GM20431 (cell line): ENCODE measurements around the gene FDXACB1.

Experiments used
- in situ Hi-C: fragments of 300-500 bp; cut with MseI, MboI; formaldehyde crosslinking; loops from one replicate; pipeline ENCODE4 v1.15.0; 2020; ENCODE audit warnings: low sequenced_read_pairs; ENCODE audit not compliant: unreplicated experiment

Gene FDXACB1

GRCh38 chr11:111846636-111847035 is 32.3 kb downstream of the FDXACB1 start:
- in situ Hi-C loops: loop anchor here (10.0 kb wide), 1 partner anchor 262 kb away; no protein-coding TSS in a partner anchor

GRCh38 chr11:111846063-111846462 is 32.9 kb downstream of the FDXACB1 start:
- in situ Hi-C loops: loop anchor here (10.0 kb wide), 1 partner anchor 261 kb away; no protein-coding TSS in a partner anchor

GRCh38 chr11:111845276-111846028 is 33.5 kb downstream of the FDXACB1 start:
- in situ Hi-C loops: loop anchor here (10.0 kb wide), 1 partner anchor 261 kb away; no protein-coding TSS in a partner anchor

GRCh38 chr11:111843661-111844060 is 35.3 kb downstream of the FDXACB1 start:
- in situ Hi-C loops: loop anchor here (10.0 kb wide), 1 partner anchor 259 kb away; no protein-coding TSS in a partner anchor

- in situ Hi-C loops: loop anchor here (10.0 kb wide), 1 partner anchor 257 kb away; no protein-coding TSS in a partner anchor
These were observed 37.5 kb downstream of the FDXACB1 start for GRCh38 chr11:111841370-111842053.

- in situ Hi-C loops: loop anchor here (10.0 kb wide), 1 partner anchor 255 kb away; no protein-coding TSS in a partner anchor
These were observed 38.8 kb downstream of the FDXACB1 start for GRCh38 chr11:111840143-111840542.

- in situ Hi-C loops: no loop called here
These were observed 40.9 kb downstream of the FDXACB1 start for GRCh38 chr11:111838054-111838453.

GRCh38 chr11:111837366-111837891 is 41.5 kb downstream of the FDXACB1 start:
- in situ Hi-C loops: no loop called here

- in situ Hi-C loops: no loop called here
These were observed 42.2 kb downstream of the FDXACB1 start for GRCh38 chr11:111836721-111837120.

- in situ Hi-C loops: no loop called here
These were observed 42.8 kb downstream of the FDXACB1 start for GRCh38 chr11:111836162-111836561.

GRCh38 chr11:111835665-111836064 is 43.3 kb downstream of the FDXACB1 start:
- in situ Hi-C loops: no loop called here

- in situ Hi-C loops: no loop called here
These were observed 44.4 kb downstream of the FDXACB1 start for GRCh38 chr11:111834432-111835163.

GRCh38 chr11:111833524-111833923 is 45.4 kb downstream of the FDXACB1 start:
- in situ Hi-C loops: no loop called here

GRCh38 chr11:111829185-111829968 is 49.6 kb downstream of the FDXACB1 start:
- in situ Hi-C loops: no loop called here

GRCh38 chr11:111826322-111826950 is 52.5 kb downstream of the FDXACB1 start:
- in situ Hi-C loops: no loop called here
